ENCODE measurements around the gene ZBTB46.

The ZBTB46 gene

DNA sequence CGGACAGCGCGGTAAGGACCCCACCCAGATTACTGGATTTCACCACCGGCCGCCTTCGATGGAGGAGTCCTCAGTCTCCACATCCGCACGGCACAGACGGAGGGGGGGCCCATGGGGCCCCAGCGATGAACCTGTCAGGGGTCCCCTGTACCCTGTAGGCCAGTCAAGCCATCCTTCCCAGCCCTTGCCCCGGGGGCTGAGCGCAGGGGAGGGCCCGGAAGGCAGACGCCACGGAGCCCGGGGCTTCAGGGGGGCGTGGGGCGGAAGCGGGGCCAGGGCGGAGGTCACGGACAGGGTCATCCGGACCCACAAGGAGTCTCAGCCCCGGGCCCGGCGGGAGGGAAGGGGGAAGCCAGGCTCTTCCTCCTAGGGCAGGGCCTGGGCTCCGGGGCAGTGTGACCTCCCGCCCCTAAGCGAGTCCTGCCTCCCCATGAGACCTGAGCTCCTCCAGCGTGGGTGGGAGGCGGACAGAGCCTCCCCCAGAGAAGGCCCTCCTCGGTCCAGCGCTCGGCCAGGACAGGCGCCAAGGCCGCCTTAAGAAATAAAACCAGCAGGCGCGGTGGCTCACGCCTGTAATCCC lies 22.8 kb downstream of the ZBTB46 start:
- TF ChIP-seq, protein P1, sequence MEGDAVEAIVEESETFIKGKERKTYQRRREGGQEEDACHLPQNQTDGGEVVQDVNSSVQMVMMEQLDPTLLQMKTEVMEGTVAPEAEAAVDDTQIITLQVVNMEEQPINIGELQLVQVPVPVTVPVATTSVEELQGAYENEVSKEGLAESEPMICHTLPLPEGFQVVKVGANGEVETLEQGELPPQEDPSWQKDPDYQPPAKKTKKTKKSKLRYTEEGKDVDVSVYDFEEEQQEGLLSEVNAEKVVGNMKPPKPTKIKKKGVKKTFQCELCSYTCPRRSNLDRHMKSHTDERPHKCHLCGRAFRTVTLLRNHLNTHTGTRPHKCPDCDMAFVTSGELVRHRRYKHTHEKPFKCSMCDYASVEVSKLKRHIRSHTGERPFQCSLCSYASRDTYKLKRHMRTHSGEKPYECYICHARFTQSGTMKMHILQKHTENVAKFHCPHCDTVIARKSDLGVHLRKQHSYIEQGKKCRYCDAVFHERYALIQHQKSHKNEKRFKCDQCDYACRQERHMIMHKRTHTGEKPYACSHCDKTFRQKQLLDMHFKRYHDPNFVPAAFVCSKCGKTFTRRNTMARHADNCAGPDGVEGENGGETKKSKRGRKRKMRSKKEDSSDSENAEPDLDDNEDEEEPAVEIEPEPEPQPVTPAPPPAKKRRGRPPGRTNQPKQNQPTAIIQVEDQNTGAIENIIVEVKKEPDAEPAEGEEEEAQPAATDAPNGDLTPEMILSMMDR (IDR thresholded peaks at IDR 0.05) = no peak

DNA sequence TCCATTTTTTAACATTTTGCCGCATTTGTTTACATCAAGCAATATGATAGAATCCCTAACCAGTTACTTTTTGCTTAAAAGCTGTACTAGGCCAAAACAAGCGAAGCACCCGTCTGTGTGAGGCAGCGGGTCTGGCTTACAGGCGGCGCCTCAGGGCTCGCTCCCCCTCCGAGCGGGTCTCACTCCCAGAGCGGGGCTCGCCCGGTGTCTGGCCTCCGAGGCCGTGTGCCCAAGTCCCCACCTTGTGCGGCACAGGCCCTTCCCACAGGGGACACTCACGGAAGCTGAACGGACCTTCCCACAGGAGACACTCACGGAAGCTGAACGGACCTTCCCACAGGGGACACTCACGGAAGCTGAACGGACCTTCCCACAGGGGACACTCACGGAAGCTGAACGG lies 23.4 kb downstream of the ZBTB46 start:
- TF ChIP-seq, protein P1 (IDR thresholded peaks at IDR 0.05) = no peak

DNA sequence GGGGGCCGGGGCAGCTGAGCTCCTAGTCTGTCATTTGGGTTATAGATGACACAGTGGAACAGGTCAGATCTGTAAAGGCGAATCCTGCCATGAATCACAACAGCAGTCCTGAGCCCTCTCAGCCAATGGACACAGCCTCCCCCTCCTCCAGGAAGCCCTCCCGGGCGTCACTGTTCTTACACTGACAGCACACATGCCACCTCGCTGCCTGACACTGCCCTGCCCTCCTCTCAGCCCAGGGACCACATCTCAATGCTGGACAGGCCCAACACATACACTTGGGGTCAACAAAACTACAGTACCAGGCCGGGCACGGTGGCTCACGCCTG lies 26.8 kb downstream of the ZBTB46 start:
- TF ChIP-seq, protein P1 (IDR thresholded peaks at IDR 0.05) = no peak

DNA sequence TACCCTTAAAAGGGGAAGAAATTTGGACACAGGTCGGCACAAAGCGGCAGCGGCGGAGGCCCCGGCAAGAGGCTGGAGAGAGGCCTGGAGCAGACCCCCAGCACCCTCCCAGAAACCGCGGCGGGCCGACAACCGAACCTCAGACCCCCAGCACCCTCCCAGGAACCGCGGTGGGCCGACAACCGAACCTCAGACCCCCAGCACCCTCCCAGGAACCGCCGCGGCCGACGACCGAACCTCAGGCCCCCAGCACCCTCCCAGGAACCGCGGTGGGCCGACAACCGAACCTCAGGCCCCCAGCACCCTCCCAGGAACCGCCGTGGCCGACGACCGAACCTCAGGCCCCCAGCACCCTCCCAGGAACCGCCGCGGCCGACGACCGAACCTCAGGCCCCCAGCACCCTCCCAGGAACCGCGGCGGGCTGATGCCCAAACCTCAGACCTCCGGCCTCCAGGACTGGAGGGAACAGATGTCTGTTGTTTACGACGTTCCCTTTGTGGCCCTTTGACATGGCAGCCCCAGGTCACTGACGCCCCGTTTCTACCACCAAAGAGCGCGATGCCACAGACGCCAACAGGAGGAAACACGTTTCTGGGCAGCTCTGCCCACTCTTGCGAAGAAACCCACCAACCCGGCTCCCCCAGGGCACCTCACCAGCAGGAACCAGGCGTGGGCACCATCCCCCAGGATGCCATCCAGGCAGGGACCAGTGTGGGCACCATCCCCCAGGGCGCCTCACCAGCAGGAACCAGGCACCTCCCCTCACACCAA lies 28.4 kb downstream of the ZBTB46 start:
- TF ChIP-seq, protein P1 (IDR thresholded peaks at IDR 0.05) = no peak

DNA sequence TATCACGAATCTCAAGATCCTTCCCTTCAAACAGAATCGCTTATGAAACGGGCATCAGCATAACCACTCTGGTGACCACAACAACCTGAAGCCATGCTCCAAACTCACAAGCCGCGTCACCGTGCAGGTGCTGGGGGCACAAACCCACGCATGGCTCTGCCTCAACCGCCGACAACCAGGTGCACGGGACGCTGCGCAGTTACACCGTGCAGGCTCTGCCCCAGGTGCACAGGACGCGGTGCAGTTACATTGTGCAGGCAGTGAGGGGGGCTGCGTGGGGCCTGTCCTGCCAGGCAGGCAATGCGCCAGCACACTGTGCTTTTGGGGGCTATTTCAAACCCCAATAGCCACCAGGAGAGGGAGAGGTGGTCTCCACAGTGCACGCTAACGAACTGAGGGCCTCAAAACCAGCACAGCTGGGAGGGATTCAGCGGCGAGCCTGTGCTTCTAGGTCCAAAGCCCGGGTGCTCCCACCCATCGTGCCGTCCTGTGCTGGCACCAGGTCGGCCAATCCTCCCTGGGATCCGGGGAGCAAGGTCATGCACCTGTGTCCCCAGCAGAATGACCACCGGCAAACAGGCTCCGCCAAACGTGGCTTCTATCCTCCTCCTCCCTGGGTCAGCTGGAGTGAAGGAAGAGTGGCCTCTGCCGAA lies 35.8 kb downstream of the ZBTB46 start:
- TF ChIP-seq, protein P1 (IDR thresholded peaks at IDR 0.05) = no peak

DNA sequence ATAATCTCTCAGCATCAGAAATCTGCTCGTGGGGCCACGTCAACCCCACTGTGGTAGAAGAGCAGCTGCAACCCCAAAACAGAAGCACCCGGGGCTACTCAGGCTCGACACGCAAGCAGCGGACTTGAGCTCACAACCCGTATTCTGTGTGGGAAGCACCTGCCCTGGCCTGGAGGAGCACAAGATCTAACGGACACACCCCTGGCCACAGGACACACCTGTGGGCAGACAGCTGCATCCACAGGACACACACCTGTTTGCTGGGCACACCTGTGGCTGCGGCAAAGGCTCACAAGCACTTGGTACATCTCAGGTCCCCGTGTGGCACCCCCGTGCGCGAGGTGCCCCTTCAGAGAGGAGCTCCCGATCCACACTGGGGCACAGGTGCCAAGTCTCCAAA lies 36.5 kb downstream of the ZBTB46 start:
- TF ChIP-seq, protein P1 (IDR thresholded peaks at IDR 0.05) = no peak

DNA sequence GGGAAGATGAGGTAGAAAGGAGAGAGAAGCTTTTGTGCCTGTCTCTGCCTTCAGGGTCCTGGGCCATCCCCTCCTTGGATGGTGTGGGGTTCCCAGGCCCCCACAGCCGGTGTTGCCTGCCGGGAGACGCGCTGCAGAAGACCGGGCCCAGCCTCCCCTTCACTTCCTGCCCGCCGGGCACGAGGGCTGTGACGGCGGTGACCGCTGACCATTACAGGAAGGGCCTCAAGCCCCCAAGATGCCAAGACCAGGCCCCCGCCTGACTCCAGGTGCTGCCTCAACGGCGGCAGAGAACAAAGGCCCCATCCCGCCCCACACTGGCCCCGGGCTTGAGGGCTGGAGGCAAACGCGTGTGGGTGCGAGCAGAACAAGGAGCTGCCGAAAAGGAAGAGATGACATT lies 38.2 kb downstream of the ZBTB46 start:
- TF ChIP-seq, protein P1 (IDR thresholded peaks at IDR 0.05) = no peak
